HFF-Myc (cell line): Measurements from ENCODE around the gene GCNA.
"Not testable (repeated sequence)": the region's sequence is repeated elsewhere in the genome, so short reads cannot be mapped to it uniquely, and the experiment has no call there.

Experiments
- DNase-seq: peaks from one replicate; pipeline ENCODE4 v3.0.0-alpha.2; 2011; ENCODE audit warnings: low read depth; ENCODE audit errors: extremely low read depth
- H3K4me3 ChIP-seq: replicated peaks from 2 replicates; pipeline ENCODE4 v1.5.1; 2011; ENCODE audit warnings: low read depth, mild to moderate bottlenecking, control low read depth, low read length
- TF ChIP-seq, protein P1 (sequence below): IDR thresholded peaks from 2 replicates; pipeline ENCODE4 v1.5.1; 2012; ENCODE audit warnings: mild to moderate bottlenecking, low read depth, low read length, control low read depth; ENCODE audit errors: missing control alignments

The GCNA gene

DNA sequence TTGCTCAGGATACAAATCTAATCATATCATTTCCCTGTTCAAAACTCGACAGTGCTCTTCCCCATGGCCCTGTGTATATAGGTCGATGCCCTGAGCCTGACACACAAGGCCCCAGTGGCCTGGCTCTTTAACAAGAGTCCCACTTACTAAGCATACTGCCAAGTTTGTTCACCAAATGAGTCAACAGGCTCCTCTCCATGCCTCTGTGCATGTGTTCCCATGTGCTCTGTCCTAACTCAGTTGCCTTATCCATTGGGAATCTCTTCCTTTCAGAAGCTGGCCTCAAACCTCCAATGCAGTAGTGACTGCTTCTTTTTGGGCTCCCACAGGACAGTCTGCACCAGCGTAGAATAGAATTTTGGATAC, 59.0 kb downstream of the GCNA start:
- TF ChIP-seq, protein P1, sequence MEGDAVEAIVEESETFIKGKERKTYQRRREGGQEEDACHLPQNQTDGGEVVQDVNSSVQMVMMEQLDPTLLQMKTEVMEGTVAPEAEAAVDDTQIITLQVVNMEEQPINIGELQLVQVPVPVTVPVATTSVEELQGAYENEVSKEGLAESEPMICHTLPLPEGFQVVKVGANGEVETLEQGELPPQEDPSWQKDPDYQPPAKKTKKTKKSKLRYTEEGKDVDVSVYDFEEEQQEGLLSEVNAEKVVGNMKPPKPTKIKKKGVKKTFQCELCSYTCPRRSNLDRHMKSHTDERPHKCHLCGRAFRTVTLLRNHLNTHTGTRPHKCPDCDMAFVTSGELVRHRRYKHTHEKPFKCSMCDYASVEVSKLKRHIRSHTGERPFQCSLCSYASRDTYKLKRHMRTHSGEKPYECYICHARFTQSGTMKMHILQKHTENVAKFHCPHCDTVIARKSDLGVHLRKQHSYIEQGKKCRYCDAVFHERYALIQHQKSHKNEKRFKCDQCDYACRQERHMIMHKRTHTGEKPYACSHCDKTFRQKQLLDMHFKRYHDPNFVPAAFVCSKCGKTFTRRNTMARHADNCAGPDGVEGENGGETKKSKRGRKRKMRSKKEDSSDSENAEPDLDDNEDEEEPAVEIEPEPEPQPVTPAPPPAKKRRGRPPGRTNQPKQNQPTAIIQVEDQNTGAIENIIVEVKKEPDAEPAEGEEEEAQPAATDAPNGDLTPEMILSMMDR = no peak
- DNase-seq = no peak
- H3K4me3 ChIP-seq = no peak overlapping the region

GRCh38 chrX:71637848-71638247, 59.6 kb downstream of the GCNA start:
- no peak for DNase-seq
- H3K4me3 ChIP-seq = no peak overlapping the region
- TF ChIP-seq, protein P1 = no peak

DNA sequence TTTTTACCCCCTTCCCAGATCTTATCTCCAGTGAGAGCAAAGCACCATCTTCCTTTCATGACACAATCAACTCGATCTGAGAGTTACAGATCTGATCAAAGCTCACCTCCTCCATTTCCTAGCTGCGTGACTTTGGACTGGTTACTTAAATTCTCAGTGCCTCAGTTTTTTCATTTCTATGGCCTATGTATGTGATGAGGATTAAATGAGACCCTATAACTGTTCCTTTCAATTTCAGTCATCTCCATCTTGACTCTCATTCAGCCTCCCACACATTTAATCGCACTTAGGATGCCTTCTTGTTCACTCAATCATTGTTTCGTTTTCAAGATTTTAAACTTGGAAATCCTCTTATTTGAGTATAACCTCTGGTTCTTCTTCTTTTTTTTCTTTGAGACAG, 60.2 kb downstream of the GCNA start:
- H3K4me3 ChIP-seq = no peak overlapping the region
- DNase-seq = no peak
- TF ChIP-seq, protein P1 = no peak

- no peak overlapping the region for H3K4me3 ChIP-seq
- DNase-seq = no peak
Measured at GRCh38 chrX:71640002-71640401, 61.8 kb downstream of the GCNA start.

GRCh38 chrX:71644406-71644805, 66.2 kb downstream of the GCNA start:
- not testable (repeated sequence) for H3K4me3 ChIP-seq, DNase-seq

More at GRCh38 chrX:71640002-71640401, 61.8 kb downstream of the GCNA start:
- TF ChIP-seq, protein P1 = no peak

DNA sequence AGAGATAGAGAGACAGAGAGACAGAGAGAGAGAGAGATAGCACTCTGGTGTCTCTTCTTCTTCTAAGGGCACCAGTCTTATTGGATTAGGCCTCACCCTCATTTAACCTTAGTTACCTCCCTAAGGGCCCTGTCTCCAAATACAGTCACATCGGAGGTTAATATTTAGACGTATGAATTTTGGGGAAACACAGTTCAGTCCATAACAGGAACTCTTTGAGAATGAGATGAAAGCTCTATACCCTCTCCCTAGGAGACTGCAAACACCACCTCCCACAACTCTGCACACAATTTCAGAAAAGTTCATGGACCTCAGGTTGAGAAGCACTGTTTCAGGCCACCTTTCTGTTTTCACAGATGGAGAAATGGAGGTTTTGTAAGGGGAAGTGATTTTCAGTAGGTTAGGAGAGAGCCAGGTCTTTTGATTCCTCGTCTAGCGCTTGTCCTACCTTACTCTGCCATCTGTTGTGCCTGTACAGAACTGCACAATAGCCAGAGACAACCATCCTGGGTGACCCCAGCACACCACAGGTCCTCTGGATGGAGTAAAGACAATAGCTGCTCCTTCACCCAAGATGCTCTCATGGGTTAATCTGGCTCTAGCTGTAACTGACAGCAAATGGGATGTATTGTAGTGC, 72.2 kb downstream of the GCNA start:
- H3K4me3 ChIP-seq = no peak overlapping the region
- DNase-seq = no peak
- TF ChIP-seq, protein P1 = no peak

- TF ChIP-seq, protein P1 = peak; percentile 39
- DNase-seq = peak; percentile 14
- no peak overlapping the region for H3K4me3 ChIP-seq
Measured at GRCh38 chrX:71652405-71652804, 74.2 kb downstream of the GCNA start.
